Measurements from ENCODE around the gene PDE6B. TPM values are rescaled to one million over a fixed set of nuclear protein-coding genes. Genes with fewer than 3 reads are reported as not detected.

Gene PDE6B
- polyA plus RNA-seq, 2 of the 4 experiments (the other 2 are of a cell fraction), result not detected

GRCh38 chr4:627347-628125 is 2.2 kb downstream of the PDE6B start:
- no peak for FAIRE-seq

GRCh38 chr4:628311-628741 is 3.0 kb downstream of the PDE6B start:
- POLR2A ChIA-PET, result no interaction called here
- H3K27ac ChIP-seq, result no peak overlapping the region
- no peak for FAIRE-seq
- H3K9me3 ChIP-seq, result no peaks in the 10 kb centered on the region
- no peak for DNase-seq (ENCODE audit: low read depth in 1 of 2, low spot score in 1 of 2)
- TF ChIP-seq FOSB (CRISPR knock-in tag; IDR thresholded peaks at IDR 0.05), result no peak
- H3K4me2 ChIP-seq, result no peak overlapping the region
- no peak overlapping the region for H3K4me3 ChIP-seq
- CTCF ChIA-PET, result interaction anchor here (1.1 kb wide), 1 partner anchor 46 kb away, joined by 3 read pairs; the partner anchor contains the start of gene ATP5ME
- ATAC-seq, result no peak
- H3K4me1 ChIP-seq, result no peaks in the 10 kb centered on the region
- 78% methylated on average over 13 of the region's 17 CpGs for WGBS (ENCODE audit: missing lambda C conversion rate)

More at GRCh38 chr4:627347-628125, 2.2 kb downstream of the PDE6B start:
- Histone ChIP-seq H3K4me1 (no peaks in the 10 kb centered on the region), H3K27ac (no peak overlapping the region), H3K9me3 (no peaks in the 10 kb centered on the region), H3K4me2 (no peak overlapping the region), H3K4me3 (no peak overlapping the region)
- DNase-seq (ENCODE audit: low read depth in 1 of 2, low spot score in 1 of 2) (no peak), ATAC-seq (no peak)
- 42% methylated on average over 4 of the region's 15 CpGs for WGBS (ENCODE audit: missing lambda C conversion rate)
- TF ChIP-seq CHD2 (IDR thresholded peaks at IDR 0.05; ENCODE audit: low read length, partially characterized antibody) (no peak), EP300 (IDR thresholded peaks at IDR 0.05) (no peak), CEBPB (IDR thresholded peaks at IDR 0.05) (no peak), SMC3 (IDR thresholded peaks at IDR 0.05) (no peak), HDAC2 (IDR thresholded peaks at IDR 0.05) (no peak), PHF8 (IDR thresholded peaks at IDR 0.05; ENCODE audit: borderline replicate concordance, low read depth) (no peak), TP53 (CRISPR knock-in tag; IDR thresholded peaks at IDR 0.05) (no peak), E2F6 (IDR thresholded peaks at IDR 0.05; ENCODE audit: borderline replicate concordance, low read depth) (no peak), HOXB5 (CRISPR knock-in tag; IDR thresholded peaks at IDR 0.05) (no peak), MYC (IDR thresholded peaks at IDR 0.05; ENCODE audit: borderline replicate concordance, low read length) (no peak), MAZ (IDR thresholded peaks at IDR 0.05; ENCODE audit: borderline replicate concordance, low read depth, low read length) (no peak), ATOH8 (CRISPR knock-in tag; IDR thresholded peaks at IDR 0.05; ENCODE audit: low read depth) (no peak), ZSCAN20 (CRISPR knock-in tag; IDR thresholded peaks at IDR 0.05) (no peak), CTCF (IDR thresholded peaks at IDR 0.05) (no peak), FOSL2 (IDR thresholded peaks at IDR 0.05) (no peak), FOSL2 (CRISPR knock-in tag; IDR thresholded peaks at IDR 0.05) (no peak), RARB (CRISPR knock-in tag; IDR thresholded peaks at IDR 0.05) (no peak), JUNB (IDR thresholded peaks at IDR 0.05) (no peak), RAD21 (conservative IDR thresholded peaks at IDR 0.05 in 1 of 2, IDR thresholded peaks at IDR 0.05 in 1 of 2) (no peak), FOSB (CRISPR knock-in tag; IDR thresholded peaks at IDR 0.05) (no peak)
- ChIA-PET CTCF (no interaction called here), POLR2A (no interaction called here)
